G401.6 (cell line): Measurements from ENCODE around the gene OPRPN.

Source experiments
- FAIRE-seq: peaks from 2 replicates; lab custom pipeline; 2012; peaks lifted over from hg19 to GRCh38; lab: Jason Lieb, UNC

The OPRPN gene, protein sequence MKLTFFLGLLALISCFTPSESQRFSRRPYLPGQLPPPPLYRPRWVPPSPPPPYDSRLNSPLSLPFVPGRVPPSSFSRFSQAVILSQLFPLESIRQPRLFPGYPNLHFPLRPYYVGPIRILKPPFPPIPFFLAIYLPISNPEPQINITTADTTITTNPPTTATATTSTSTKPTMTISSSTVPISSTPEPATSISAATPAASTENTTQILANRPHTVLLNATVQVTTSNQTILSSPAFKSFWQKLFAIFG

DNA sequence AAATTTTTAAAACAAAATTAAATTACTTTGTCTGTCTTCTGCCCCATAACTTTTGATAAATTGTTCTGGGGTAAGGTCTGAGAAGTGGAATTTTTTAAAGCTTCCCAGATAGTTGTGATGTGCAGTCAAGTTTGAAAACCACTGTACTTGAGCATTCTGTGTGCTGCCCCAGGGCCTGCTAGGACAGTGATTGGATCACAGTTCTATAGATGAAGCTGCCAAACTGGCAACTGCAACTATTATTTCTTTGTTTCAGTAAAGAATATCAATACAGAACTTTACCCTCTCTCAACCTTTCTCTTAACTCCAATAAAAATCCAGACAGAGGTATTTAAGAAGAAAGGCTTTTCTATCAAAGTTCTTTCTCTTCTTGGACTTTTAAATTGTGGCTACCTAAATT, at the start of gene OPRPN:
Gene OPRPN, plus strand, starts transcription at position 361 of the 400 bp plus-strand sequence. CDS start 1,346 bp downstream, outside the sequence.
- FAIRE-seq = no peak

DNA sequence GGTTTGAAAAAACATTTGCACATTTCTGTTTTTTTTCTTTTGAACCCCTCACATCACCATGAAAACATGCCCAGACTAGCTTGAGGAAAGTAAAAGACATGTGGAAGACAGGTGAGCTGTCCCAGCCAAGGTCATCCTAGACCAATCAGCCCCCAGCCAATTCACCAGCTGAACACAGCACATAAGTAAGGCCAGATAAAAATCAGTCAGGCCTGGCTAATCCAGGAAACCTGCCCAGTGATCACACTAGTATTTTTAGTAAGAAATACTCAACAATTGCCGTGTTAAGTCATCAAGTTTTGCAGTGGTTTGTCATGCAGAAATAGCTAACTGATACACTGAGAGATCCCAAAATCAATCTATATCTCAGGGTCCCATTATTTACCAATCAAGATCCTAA, 41.6 kb upstream of the OPRPN start:
- no peak for FAIRE-seq

DNA sequence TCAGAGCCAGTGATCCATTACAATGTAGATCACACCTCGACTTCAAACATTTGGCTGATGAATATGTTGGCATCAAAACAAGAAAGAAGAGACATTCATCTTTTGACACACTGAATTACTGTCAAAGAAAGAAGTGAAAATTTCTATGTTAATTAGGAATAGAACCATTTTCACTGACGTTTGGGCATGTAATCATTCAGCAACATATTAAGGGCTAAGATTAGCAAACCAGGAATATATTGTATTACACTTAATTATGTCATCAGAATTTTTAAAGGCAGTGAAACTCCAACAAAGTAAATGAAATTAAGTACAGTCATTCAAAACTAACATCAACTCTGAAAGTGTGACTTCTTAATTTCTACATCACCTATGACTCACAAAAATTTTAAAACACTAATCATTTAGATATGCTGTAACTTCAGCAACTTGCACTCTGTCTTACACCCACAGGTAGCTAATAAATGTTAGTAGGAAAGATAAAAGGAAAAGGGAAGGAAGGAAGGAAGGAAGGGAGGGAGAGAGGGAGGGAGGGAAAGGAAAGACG, 38.6 kb upstream of the OPRPN start:
- no peak for FAIRE-seq

DNA sequence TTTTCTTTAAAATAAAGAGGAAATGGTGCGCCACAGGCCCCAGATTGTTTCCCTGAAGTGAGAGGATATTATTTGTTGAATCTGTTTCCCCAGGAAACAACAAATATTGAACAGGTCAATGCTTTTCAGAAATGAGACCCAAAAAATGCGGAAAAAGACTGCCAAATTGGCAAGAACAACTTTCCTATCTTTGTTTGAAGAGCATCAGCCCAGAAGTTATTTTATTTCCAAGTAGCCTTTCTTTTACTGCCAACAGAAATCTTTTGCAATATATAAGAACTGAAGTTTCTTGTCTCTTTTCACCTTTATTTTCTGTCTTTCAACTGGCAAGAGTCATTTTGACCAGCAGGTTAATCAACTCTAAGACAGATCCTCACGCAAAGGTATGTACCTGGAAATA, 37.3 kb upstream of the OPRPN start, which contains the start of gene SMR3A:
Gene SMR3A, plus strand, starts transcription at position 301 of the 400 bp plus-strand sequence. CDS start 1,356 bp downstream, outside the sequence.
- FAIRE-seq = no peak

DNA sequence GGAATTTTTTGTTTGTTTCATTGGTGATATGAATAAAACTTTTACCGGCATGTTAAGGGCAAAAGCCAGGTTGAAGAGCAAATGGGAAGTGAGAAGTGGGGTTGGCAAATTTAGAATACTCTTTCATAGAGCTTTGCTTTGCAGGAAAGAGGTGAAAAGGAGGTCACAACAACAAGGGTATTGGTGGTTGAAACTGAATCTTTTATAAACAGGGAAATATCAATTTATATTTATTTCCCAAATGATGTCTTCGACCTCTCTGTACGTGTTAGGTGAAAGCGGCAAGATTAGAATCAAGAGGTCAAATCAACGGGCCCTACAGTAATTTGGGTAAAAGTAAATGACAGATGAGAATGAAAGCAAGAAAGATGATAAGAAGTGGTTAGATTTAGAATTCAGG, 33.7 kb upstream of the OPRPN start:
- no peak for FAIRE-seq

DNA sequence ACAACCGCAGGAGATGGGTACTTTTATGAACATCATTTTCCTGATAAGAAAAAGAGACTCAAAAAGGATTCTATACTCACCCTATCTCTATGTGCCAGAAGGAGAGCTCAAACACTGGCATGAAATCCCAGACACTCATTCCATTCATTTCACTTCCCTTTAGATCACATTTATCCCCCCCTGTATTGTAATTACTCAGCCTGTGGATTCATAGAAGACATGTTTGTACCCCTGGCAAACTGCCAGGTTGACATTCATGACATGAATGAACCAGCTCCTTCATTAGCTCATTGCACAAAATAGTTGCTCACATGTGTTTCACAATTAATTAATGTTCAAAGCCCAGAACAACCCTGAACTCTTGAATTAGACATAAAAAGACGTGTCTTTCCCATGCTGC, 32.3 kb upstream of the OPRPN start:
- FAIRE-seq = no peak

DNA sequence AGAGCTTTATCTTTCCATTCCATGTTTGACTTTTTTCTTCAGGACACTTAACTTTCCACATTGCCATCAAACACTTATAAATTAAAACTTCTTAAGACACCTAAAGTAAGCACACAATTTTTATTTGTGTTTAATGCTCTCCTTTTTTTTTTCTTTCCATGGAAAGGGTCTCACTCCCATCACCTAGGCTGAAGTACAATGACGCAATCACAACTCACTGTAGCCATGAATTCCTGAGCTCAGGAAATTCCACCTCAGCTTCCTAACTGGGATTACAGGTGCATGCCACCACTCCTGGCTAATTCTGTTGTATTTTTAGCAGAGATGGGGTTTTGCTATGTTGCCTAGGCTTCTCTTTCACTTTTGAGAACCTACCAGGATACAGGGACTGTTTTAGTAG, 29.9 kb upstream of the OPRPN start:
- FAIRE-seq = no peak

DNA sequence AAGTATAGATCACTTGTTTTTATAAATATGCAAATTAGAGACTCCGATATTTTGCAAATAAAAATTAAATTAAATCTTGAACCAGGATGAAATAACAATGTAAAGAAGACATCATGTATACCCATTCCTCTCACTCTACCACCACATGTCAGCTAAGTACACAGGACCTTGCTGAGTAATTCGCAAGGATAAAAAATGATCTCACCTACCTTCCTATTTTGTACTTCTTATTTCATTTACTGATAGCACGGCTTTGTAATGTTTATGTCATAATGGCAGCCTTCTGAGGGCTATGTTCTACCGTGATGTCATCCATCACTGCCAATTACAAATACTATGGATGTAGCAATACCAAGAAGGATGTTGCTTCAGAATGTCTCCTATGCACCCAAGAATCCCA, 25.8 kb upstream of the OPRPN start:
- no peak for FAIRE-seq

DNA sequence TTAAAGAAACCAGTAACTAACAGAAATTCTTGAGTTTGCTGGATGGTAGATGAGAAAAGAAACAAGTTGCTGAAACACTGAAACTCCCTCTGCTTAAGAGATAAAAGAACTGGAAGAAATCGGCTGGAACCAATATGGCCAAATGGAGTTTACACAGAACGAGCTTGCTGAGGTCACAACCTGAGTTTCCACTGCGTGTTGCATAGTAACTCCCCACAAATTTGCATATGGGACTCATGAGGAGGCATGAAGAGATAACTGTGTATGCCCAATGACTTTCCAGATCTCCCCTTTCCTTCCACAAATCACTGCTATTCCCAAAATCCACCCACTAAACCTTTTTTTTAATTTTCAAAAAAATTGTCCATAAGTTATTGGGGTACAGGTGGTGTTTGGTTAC, 25.0 kb upstream of the OPRPN start:
- no peak for FAIRE-seq

DNA sequence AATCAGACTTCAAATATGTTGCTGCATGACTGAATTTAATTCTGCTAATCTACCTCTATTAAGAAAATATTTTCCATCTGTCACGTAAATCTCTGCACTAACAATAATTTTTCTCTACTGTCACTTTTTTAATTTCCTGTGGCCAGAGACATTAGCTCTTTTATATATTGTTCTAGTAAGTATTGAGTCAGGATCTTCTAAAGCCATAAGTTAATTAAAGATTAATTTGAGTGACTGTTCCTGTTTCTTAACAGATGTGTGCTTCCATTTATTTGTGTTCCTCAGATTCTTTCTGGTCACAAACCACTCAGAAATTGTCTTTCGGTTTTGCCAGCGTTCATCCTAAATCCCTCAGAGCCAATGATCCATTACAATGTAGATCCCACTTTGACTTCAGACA, 17.2 kb upstream of the OPRPN start:
- FAIRE-seq = no peak

DNA sequence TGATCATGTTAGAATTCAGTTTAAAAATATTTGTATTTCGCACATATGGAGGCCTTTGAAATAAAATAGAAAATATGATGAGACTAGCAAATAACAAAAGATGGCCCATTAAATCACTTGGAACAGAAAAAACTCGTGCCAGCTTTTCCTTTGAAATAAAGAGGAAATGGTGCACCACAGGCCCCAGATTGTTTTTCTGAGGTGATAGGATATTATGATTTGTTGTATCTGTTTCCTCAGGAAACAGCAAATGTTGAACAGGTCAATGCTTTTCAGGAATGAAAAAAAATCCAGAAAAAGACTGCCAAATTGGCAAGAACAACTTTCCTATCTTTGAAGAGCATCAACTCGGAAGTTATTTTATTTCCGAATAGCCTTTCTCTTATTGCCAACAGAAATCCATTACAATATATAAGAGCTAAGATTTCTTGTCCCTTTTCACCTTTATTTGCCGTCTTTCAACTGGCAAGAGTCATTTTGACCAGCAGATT, 15.0 kb upstream of the OPRPN start, which contains the start of gene SMR3B:
Gene SMR3B, plus strand, starts transcription at position 441 of the 491 bp plus-strand sequence. CDS start 1,380 bp downstream, outside the sequence.
- no peak for FAIRE-seq

DNA sequence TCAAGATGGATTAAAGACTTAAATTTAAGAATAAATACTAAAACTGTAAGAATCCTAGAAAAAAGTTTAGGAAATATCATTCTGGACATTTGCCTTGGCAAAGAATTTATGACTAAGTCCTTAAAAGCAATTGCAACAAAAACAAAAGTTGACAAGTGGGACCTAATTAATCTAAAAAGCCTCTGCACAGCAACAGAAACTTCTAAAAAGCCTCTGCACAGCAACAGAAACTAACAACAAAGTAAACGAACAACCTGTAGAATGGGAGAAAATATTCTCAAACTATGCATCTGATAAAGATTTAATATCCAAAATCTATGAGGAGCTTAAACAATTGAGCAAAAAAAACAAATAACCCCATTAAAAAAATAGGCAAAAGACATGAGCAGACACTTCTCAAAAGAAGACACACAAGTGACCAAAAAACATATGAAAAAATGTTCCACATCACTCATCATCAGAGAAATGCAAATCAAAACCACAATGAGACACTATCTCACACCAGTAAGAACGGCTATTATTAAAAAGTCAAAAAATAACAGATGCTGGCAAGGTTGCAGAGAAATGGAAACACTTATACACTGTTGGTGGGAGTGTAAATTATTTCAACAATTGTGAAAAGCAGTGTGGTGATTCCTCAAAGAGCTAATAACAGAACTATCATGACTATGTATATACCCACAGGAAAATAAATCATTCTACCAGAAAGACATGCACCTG, 5.5 kb upstream of the OPRPN start:
- FAIRE-seq = no peak

DNA sequence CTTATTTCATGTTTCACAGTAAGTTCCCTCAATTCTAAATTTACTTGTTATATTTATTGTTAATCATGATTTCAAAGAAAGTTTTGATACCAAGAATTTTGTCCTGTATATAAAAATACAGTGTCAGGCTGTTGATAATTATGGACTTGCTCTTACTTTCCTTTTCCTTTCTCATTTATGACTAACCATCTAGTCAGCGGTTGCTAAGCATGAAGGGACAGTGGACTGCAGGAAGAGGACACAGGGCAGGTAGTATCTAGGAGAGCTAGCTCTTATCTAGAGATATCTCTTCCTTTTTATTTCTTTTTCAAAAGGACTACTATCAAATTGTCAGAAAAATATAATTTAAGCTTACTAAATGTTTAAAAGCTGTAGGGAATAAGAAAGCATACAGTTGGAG, 1.6 kb downstream of the OPRPN start:
- no peak for FAIRE-seq

DNA sequence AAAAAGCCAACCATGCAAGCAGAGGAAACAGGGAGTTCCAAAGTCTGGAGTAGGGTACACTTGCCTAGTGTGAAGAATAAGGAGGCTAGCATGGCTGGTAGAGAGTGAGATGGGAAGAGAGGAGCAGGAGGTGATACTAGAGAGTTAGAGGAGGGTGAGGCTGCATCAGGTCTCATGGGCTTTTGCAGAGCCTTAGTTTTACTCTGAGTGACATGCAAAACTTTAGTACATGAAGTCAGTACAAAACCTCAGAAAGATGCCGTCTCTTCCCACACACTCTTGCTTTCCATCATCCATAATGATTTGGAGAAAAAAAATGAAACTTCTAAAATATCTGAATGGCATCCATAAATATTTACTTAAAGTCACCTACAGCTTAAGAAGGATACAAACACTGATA, 5.0 kb downstream of the OPRPN start:
- no peak for FAIRE-seq

DNA sequence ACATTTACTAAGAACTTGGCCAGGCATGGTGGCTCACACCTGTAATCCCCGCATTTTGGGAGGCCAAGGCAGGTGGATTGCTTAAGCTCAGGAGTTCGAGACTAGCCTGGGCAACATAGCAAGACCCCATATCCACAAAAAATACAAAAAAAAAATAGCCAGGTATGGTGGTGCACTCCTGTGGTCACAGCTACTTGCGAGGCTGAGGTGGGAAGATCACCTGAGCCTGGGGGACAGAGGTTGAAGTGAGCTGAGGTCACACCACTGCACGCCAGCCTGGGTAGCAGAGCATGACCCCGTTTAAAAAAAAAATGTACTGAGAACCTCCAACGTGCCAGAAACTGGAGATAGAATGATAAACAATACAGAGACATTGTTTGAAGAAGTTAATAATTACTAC, 8.0 kb downstream of the OPRPN start:
- FAIRE-seq = no peak

DNA sequence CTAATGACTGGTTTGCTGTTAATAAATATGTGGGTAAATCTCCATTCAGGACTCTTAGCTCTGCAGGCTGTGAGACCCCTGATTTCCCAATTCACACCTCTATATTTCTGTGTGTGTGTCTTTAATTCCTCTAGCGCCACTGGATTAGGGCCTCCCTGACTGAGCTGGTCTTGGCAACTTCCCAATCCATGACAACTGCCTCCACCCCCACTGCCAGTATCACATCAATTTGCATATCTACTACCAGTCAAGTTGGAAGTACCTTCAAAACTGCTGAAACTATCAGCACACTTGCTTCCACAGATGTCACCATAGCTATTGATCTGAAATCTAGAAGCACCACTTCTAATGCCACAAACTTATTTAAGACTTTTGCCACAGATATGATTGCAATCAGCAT, 27.6 kb downstream of the OPRPN start:
- no peak for FAIRE-seq

DNA sequence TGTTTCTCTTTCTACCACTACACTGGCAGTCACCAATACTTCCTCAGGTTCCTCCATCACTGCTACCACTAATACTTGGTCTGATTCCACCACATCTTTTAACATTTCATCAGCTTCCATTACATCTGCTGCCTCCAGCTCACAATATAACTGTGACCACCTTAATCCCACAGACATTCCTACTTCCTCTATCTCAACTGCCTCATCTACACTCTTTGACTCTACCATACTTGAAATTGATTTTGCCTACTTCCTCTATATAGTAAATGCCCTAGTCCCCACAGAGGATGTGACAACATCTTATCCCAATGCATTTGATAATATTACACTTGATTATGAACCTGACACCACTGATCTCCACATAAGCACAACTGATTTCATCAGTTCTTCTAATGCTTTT, 29.0 kb downstream of the OPRPN start:
- no peak for FAIRE-seq

DNA sequence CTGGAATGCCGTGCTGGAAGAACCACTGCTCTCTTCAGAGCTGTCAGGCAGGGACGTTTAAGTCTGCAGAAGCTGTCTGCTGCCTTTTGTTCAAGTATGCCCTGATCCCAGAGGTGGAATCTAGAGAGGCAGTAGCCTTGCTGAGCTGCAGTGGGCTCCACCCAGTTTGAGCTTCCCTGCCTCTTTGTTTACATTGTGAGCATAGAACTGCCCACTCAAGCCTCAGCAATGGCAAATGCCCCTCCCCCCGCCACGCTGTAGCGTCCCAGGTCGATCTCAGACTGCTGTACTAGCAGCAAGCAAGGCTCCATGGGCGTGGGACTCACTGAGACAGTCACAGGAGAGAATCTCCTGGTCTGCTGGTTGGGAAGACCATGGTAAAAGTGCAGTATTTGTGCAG, 39.5 kb downstream of the OPRPN start:
- no peak for FAIRE-seq

DNA sequence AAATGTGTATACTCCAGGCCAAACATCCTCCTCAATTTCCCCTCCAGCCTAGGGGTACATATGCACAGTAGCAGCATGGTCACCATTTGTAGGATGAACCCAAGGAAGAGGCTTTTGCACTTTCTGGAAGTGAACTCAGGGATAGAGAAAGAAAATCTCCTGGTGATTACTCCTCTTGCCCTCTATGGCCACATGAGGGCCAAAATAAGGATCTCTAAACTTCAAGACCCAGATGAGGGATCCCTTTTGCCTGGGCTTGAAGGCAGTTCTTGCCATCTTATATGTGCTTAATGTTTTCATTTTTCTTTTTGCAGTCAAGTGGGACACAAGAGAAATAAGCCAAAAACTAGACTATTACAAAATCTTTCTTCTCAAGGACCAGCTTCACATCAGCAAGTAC, 44.7 kb downstream of the OPRPN start:
- FAIRE-seq = no peak

DNA sequence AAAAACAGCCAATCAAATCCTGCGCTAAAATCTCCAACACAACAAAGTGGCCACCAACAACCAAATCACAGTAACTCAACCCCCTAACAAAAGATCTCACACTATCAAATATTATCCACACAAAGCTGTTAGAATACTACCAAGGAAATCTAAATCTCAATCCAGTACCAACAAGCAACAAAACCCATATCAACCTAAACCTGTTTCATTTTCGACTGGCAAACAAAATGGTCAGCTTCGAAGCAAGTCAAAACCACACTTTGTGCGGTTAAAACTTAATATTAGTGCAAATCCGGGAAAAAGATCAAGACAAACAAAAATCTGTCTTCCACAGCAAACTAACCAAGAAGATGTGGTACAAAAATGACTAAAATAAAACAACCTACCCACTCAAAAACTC, 45.6 kb downstream of the OPRPN start:
- no peak for FAIRE-seq

DNA sequence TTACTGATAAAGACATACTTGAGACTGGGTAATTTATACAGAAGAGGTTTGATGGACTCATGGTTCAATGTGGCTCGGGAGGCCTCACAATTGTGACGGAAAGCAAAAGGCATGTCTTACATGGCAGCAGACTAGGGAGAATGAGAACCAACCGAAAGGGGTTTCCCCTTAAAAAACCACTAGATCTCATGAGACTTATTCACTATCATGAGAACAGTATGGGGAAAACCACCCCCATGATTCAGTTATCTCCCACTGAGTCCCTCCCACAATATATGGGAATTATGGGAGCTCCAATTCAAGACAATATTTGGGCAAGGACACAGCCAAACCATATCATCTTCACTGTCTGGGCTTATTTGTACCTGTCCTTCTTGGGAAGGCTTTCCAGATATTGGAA, 51.5 kb downstream of the OPRPN start:
- FAIRE-seq = no peak

DNA sequence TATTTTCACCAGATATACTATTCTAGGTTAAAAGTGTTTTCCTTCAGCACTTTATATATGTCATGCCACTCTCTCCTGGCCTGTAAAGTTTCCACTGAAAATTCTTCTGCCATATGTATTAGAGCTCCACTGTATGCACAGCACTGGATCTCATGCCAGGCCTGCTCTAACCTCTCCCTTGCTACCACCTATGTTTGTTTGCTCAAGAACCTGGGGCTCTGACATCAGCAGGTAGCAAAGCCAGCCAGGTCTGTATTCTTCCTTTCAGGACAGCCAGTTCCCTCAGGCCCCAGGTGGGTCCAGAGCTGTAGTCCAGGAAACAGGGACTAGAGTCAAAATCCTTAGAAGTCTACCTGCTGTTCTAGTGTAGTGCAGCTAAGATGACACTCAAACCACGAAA, 55.2 kb downstream of the OPRPN start:
- no peak for FAIRE-seq
